Panc1 (cell line): ENCODE measurements around the gene C9. TPM values are rescaled to one million over a fixed set of nuclear protein-coding genes. Genes with fewer than 3 reads are reported as not detected.

Experiments used
- ATAC-seq: fragments of 200-7000 bp; cut with Tn5 transposase; 2 replicates; pipeline ENCODE4 v1.9.1; 2020; ENCODE audit warnings: mild to moderate bottlenecking, moderate library complexity
- BruUV-seq: library from RNA; stranded (reverse); fragments of 400-500 nt; replicated peaks from 2 replicates; lab custom pipeline; 2021; lab: Mats Ljungman, UMichigan
- CTCF ChIA-PET: fragments of 300-600 bp; sonication (Branson Sonifier 250); formaldehyde crosslinking; loops from one replicate; lab custom pipeline; 2022; ENCODE audit warnings: antibody characterized with exemption; lab: Charles Lee
- POLR2A ChIA-PET: fragments of 300-600 bp; sonication (Branson Sonifier 250); formaldehyde crosslinking; loops from one replicate; lab custom pipeline; 2022; ENCODE audit warnings: antibody characterized with exemption; lab: Charles Lee
- DNase-seq: peaks from one replicate; pipeline ENCODE4 v3.0.0-alpha.2; 2010; ENCODE audit warnings: low read depth, low spot score
- H3K27ac ChIP-seq: 2 replicates; pipeline ENCODE4 v1.5.1; 2011; ENCODE audit warnings: mild to moderate bottlenecking, low read length, inconsistent platforms
- H3K27me3 ChIP-seq: fragments of 200-500 bp; sonication (Bioruptor generic); 2 replicates; pipeline ENCODE4 v1.6.0; 2014; ENCODE audit warnings: low read length, inconsistent platforms; ENCODE audit not compliant: control insufficient read depth, insufficient read depth
- H3K36me3 ChIP-seq: fragments of 200-500 bp; sonication (Bioruptor generic); 2 replicates; pipeline ENCODE4 v1.5.1; 2014; ENCODE audit warnings: inconsistent platforms, mild to moderate bottlenecking, low read length, moderate library complexity; ENCODE audit not compliant: control insufficient read depth, insufficient read depth
- H3K4me1 ChIP-seq: 2 replicates; pipeline ENCODE4 v1.5.1; 2011; ENCODE audit warnings: inconsistent platforms, mild to moderate bottlenecking, low read length, moderate library complexity; ENCODE audit not compliant: control insufficient read depth, insufficient read depth
- H3K4me3 ChIP-seq, 2 experiments: 2 replicates each; pipeline ENCODE4 v1.5.1; 2011 to 2012; ENCODE audit warnings: low read depth in 2 of 2, low read length in 2 of 2, mild to moderate bottlenecking in 2 of 2, inconsistent platforms in 1 of 2, moderate library complexity in 1 of 2
- H3K9me3 ChIP-seq: fragments of 200-500 bp; sonication (Bioruptor generic); 2 replicates; pipeline ENCODE4 v1.5.1; 2014; ENCODE audit warnings: low read depth, mild to moderate bottlenecking, inconsistent platforms, low read length, moderate library complexity; ENCODE audit not compliant: control insufficient read depth, insufficient read depth
- POLR2AphosphoS5 ChIP-seq: IDR thresholded peaks from 2 replicates; pipeline ENCODE4 v1.6.1; 2012; ENCODE audit warnings: mild to moderate bottlenecking, low read depth, low read length, moderate library complexity
- REST ChIP-seq, 2 experiments: IDR thresholded peaks; 2 replicates each; pipeline ENCODE4 v1.6.1; 2011 to 2012; ENCODE audit warnings: low read depth in 2 of 2, control low read depth in 1 of 2, low read length in 1 of 2, mild to moderate bottlenecking in 1 of 2, moderate library complexity in 1 of 2; ENCODE audit not compliant: insufficient read depth in 1 of 2
- SIN3A ChIP-seq: IDR thresholded peaks from 2 replicates; pipeline ENCODE4 v1.6.1; 2012; ENCODE audit warnings: low read depth, mild to moderate bottlenecking, low read length, moderate library complexity, borderline replicate concordance; ENCODE audit not compliant: insufficient read depth
- TCF7L2 ChIP-seq: IDR thresholded peaks from 2 replicates; pipeline ENCODE4 v1.6.1; 2011; ENCODE audit warnings: mild to moderate bottlenecking, low read depth, low read length, inconsistent platforms
- in situ Hi-C: cut with HindIII; loops from 2 replicates; pipeline ENCODE4 v1.10.0; 2016; ENCODE audit warnings: low sequenced_read_pairs, low pct_unique_long_range_greater_than_20kb
- intact Hi-C: fragments of 100-400 bp; cut with micrococcal nuclease; formaldehyde crosslinking; loops from one replicate; pipeline ENCODE4 v1.10.0; 2022; ENCODE audit not compliant: unreplicated experiment
- total RNA-seq: library from RNA; stranded (reverse); gene quantifications from one replicate; pipeline ENCODE4 v1.2.1, GENCODE V29; 2021; ENCODE audit not compliant: unreplicated experiment
- TF ChIP-seq, protein P1 (sequence below): fragments of 450-650 bp; IDR thresholded peaks from 2 replicates; pipeline ENCODE4 v1.5.1; 2017; ENCODE audit warnings: mild to moderate bottlenecking

The C9 gene
- total RNA-seq, 1 experiment from 2014 or later: 0.05 TPM

DNA sequence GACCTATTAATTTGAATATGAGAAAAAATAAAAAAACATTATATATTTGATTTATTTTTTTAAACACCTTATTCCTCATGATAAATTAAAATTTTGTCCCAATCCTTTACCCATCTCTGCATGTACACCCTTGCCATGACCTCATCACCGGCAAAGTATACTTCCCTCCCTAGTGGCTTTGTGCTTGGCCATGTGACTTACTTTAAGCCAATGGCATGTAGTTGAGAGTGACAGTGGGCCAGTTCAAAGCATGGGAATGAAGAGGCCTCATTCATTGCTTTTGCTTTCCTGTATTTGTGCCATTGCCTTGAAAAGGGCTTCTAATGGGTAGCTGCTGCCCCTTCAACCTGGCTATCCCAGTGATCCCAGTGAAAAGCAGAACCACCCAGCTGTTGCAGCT is 31.2 kb downstream of the C9 start:
- DNase-seq: no peak
- H3K9me3 ChIP-seq: no peaks in the 10 kb centered on the region
- intact Hi-C loops: no loop called here
- H3K4me3 ChIP-seq: no peak overlapping the region
- ATAC-seq: no peak
- in situ Hi-C loops: no loop called here
- POLR2A ChIA-PET: no interaction called here
- H3K36me3 ChIP-seq: no peaks in the 10 kb centered on the region
- CTCF ChIA-PET: no interaction called here
- H3K27me3 ChIP-seq: no peaks in the 10 kb centered on the region; the same call in 1 of the 2 replicates
- no peak overlapping the region for H3K27ac ChIP-seq
- no TSS peak for BruUV-seq
- TF ChIP-seq, protein P1, sequence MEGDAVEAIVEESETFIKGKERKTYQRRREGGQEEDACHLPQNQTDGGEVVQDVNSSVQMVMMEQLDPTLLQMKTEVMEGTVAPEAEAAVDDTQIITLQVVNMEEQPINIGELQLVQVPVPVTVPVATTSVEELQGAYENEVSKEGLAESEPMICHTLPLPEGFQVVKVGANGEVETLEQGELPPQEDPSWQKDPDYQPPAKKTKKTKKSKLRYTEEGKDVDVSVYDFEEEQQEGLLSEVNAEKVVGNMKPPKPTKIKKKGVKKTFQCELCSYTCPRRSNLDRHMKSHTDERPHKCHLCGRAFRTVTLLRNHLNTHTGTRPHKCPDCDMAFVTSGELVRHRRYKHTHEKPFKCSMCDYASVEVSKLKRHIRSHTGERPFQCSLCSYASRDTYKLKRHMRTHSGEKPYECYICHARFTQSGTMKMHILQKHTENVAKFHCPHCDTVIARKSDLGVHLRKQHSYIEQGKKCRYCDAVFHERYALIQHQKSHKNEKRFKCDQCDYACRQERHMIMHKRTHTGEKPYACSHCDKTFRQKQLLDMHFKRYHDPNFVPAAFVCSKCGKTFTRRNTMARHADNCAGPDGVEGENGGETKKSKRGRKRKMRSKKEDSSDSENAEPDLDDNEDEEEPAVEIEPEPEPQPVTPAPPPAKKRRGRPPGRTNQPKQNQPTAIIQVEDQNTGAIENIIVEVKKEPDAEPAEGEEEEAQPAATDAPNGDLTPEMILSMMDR: no peak
- TF ChIP-seq POLR2AphosphoS5: no peak
- no peaks in the 10 kb centered on the region for H3K4me1 ChIP-seq

DNA sequence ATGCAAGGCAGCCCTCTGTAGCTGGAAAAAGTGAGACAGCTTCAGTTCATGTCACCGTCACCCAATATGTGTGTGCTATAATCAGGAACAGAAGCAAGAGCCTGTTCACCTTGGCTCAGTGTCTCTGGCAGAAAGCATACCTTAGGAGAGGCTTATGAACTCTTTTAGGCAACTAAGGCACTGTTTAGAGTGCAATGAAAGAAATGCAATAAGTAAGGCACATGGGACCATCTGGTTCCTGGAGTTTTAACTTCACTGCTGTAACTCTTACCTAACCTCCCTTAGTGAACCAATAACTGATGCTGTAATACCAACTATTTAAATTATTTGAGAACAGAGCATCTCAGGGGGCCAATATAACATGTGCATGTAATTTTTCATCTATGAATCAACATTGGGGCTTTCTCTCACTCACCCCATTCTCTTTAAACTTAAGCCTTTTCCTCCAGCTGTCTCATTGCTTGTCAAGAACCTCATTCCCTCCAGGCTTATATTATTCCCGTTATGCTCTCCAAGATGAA is 32.4 kb downstream of the C9 start:
- Histone ChIP-seq H3K4me3 (no peak overlapping the region), H3K27ac (no peak overlapping the region), H3K36me3 (no peaks in the 10 kb centered on the region), H3K9me3 (no peaks in the 10 kb centered on the region), H3K27me3 (no peaks in the 10 kb centered on the region; the same call in 1 of the 2 replicates), H3K4me1 (no peaks in the 10 kb centered on the region)
- in situ Hi-C loops (no loop called here), intact Hi-C loops (no loop called here)
- DNase-seq (no peak), ATAC-seq (no peak)
- ChIA-PET CTCF (no interaction called here), POLR2A (no interaction called here)
- TF ChIP-seq TCF7L2: no peak
- TF ChIP-seq REST (IDR thresholded peaks at IDR 0.05; ENCODE audit: insufficient read depth in 1 of 2, low read depth in 2 of 2, low read length in 1 of 2): no peak
- no peak for TF ChIP-seq SIN3A
- TF ChIP-seq, protein P1: no peak
- TF ChIP-seq POLR2AphosphoS5: no peak
- no TSS peak for BruUV-seq
